Kidney (tissue), 14 donors: ENCODE results near the gene KCNB1. TPM values are rescaled to one million over a fixed set of nuclear protein-coding genes. Genes with fewer than 3 reads are reported as not detected.

Experiments used
- DNase-seq, 5 donors: peaks; one replicate each; pipeline ENCODE4 v3.0.0-alpha.2; 2013 to 2020
- FAIRE-seq: peaks from 2 replicates; lab custom pipeline; 2012; peaks lifted over from hg19 to GRCh38; lab: Jason Lieb, UNC
- H3K27ac ChIP-seq, 2 donors: one replicate each; pipeline ENCODE4 v1.7.0; 2013; ENCODE audit warnings: low read depth in 2 of 2, low read length in 2 of 2, inconsistent platforms in 1 of 2
- H3K27me3 ChIP-seq: one replicate; pipeline ENCODE4 v1.7.1; 2013; ENCODE audit warnings: low read length, inconsistent platforms; ENCODE audit not compliant: control insufficient read depth, insufficient read depth
- H3K36me3 ChIP-seq, 3 donors: one replicate each; pipeline versions ENCODE4 v1.7.0 to v1.7.1; 2013; ENCODE audit warnings: low read length in 3 of 3, control low read depth in 1 of 3, inconsistent platforms in 1 of 3; ENCODE audit not compliant: insufficient read depth in 3 of 3, control insufficient read depth in 2 of 3
- H3K4me1 ChIP-seq, 3 donors: one replicate each; pipeline versions ENCODE4 v1.7.0 to v1.7.1; 2013; ENCODE audit warnings: low read length in 3 of 3, inconsistent platforms in 1 of 3, low read depth in 1 of 3; ENCODE audit not compliant: control insufficient read depth in 2 of 3, insufficient read depth in 2 of 3
- H3K4me3 ChIP-seq, 3 donors: one replicate each; pipeline versions ENCODE4 v1.7.0 to v1.8.1; 2013; ENCODE audit warnings: low read length in 3 of 3, control low read depth in 1 of 3, inconsistent platforms in 1 of 3
- H3K9ac ChIP-seq, 3 donors: one replicate each; pipeline versions ENCODE4 v1.7.0 to v1.7.1; 2013; ENCODE audit warnings: low read length in 3 of 3, control low read depth in 1 of 3, inconsistent platforms in 1 of 3
- H3K9me3 ChIP-seq, 3 donors: one replicate each; pipeline versions ENCODE4 v1.7.0 to v1.7.1; 2013; ENCODE audit warnings: low read length in 3 of 3, control low read depth in 1 of 3, inconsistent platforms in 1 of 3; ENCODE audit not compliant: control insufficient read depth in 2 of 3, insufficient read depth in 1 of 3
- intact Hi-C: fragments of 100-400 bp; cut with DNase I; formaldehyde crosslinking; loops from one replicate; pipeline ENCODE4 v1.11.1; 2022
- polyA plus RNA-seq: library from polyadenylated mRNA; stranded (reverse); fragments of 350-450 nt; fragmentation: Illumina TruSeq; extraction: RNeasy Lipid Tissue Mini Kit (QIAGEN cat#74804); gene quantifications from one replicate; pipeline ENCODE4 v1.2.3, GENCODE V29; 2014; ENCODE audit warnings: low read depth, low replicate concordance; ENCODE audit not compliant: insufficient read depth
- total RNA-seq: library from RNA; stranded (reverse); fragmentation: NEBNext Ultra II Directional; extraction: Animal tissue kit (Norgen Biotek cat#: 25700); gene quantifications from one replicate; pipeline ENCODE4 v1.2.1, GENCODE V29; 2021
- TF ChIP-seq, protein P1 (sequence below): IDR thresholded peaks from 3 replicates; pipeline ENCODE4 v1.5.1; 2012; ENCODE audit warnings: mild to moderate bottlenecking, moderate library complexity, borderline replicate concordance; ENCODE audit not compliant: insufficient read depth; ENCODE audit errors: extremely low read depth
- donor health status: control.
- donor health status: control.
- donor health status: control.
- donor health status: control.
- donor health status: control.
- donor health status: DM: yes; HTN: yes; CAD: no.
- donor health status: Normal renal cell carcinoma (clear cell type).

KCNB1 gene
- total and polyA plus RNA-seq, 2 donors from 2014 or later, result 0.26 to 1.2 TPM

- intact Hi-C loops, result no loop called here
- H3K36me3 ChIP-seq, result peaks cover 0 to 2% (median 0%) of the 10 kb centered on the region in 3 donors
- no peak overlapping the region for H3K4me3 ChIP-seq
- DNase-seq, result no peak
- no peak overlapping the region for H3K27ac ChIP-seq
- H3K27me3 ChIP-seq, result no peaks in the 10 kb centered on the region
- no peak overlapping the region for H3K9ac ChIP-seq
- no peaks in the 10 kb centered on the region for H3K4me1 ChIP-seq
- H3K9me3 ChIP-seq, result no peaks in the 10 kb centered on the region
- FAIRE-seq, result no peak
- TF ChIP-seq, protein P1, sequence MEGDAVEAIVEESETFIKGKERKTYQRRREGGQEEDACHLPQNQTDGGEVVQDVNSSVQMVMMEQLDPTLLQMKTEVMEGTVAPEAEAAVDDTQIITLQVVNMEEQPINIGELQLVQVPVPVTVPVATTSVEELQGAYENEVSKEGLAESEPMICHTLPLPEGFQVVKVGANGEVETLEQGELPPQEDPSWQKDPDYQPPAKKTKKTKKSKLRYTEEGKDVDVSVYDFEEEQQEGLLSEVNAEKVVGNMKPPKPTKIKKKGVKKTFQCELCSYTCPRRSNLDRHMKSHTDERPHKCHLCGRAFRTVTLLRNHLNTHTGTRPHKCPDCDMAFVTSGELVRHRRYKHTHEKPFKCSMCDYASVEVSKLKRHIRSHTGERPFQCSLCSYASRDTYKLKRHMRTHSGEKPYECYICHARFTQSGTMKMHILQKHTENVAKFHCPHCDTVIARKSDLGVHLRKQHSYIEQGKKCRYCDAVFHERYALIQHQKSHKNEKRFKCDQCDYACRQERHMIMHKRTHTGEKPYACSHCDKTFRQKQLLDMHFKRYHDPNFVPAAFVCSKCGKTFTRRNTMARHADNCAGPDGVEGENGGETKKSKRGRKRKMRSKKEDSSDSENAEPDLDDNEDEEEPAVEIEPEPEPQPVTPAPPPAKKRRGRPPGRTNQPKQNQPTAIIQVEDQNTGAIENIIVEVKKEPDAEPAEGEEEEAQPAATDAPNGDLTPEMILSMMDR, result no peak
These were observed 43.6 kb upstream of the KCNB1 start for GRCh38 chr20:49526056-49526455.

- no peak overlapping the region for H3K27ac ChIP-seq
- peaks cover 0 to 2% (median 0%) of the 10 kb centered on the region in 3 donors for H3K36me3 ChIP-seq
- no peak overlapping the region for H3K9ac ChIP-seq
- H3K27me3 ChIP-seq, result no peaks in the 10 kb centered on the region
- no peak for DNase-seq
- TF ChIP-seq, protein P1, result no peak
- no peaks in the 10 kb centered on the region for H3K9me3 ChIP-seq
- FAIRE-seq, result no peak
- H3K4me3 ChIP-seq, result no peak overlapping the region
- intact Hi-C loops, result no loop called here
- no peaks in the 10 kb centered on the region for H3K4me1 ChIP-seq
These were observed 41.4 kb upstream of the KCNB1 start for GRCh38 chr20:49523767-49524360.

GRCh38 chr20:49521356-49521755, 38.9 kb upstream of the KCNB1 start:
- H3K9me3 ChIP-seq, result no peaks in the 10 kb centered on the region
- FAIRE-seq, result no peak
- no peak overlapping the region for H3K4me3 ChIP-seq
- no peak for DNase-seq
- H3K36me3 ChIP-seq, result peaks cover 0 to 2% (median 0%) of the 10 kb centered on the region in 3 donors
- TF ChIP-seq, protein P1, result no peak
- no peaks in the 10 kb centered on the region for H3K27me3 ChIP-seq
- H3K9ac ChIP-seq, result no peak overlapping the region
- intact Hi-C loops, result no loop called here
- H3K4me1 ChIP-seq, result no peaks in the 10 kb centered on the region
- H3K27ac ChIP-seq, result no peak overlapping the region
